ENCODE results near the gene ATF7IP2.

DNA sequence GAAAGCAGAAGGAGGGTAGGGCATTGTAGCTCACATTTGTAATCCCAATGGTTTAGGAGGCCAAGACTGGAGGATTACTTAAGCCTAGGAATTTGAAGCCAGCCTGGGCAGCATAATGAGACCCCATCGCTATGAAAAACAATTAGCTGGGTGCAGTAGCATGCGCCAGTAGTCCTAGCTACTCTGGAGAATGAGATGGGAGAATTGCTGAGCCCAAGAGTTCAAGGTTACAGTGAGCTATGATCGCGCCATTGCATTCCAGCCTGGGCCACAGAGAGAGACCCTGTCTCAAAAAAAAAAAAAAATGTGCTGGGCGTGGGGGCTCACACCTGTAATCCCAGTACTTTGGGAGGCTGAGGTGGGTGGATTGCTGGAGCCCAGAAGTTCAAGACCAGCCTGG lies 5.0 kb downstream of the ATF7IP2 start:
- TF ChIP-seq ARNTL (CRISPR knock-in tag; IDR thresholded peaks at IDR 0.05; ENCODE audit: borderline replicate concordance, low read depth) (no peak), TCF4 (CRISPR knock-in tag; IDR thresholded peaks at IDR 0.05; ENCODE audit: borderline replicate concordance) (no peak), PPARA (CRISPR knock-in tag; IDR thresholded peaks at IDR 0.05; ENCODE audit: borderline replicate concordance) (no peak), PATZ1 (CRISPR knock-in tag; IDR thresholded peaks at IDR 0.05; ENCODE audit: borderline replicate concordance) (no peak)
